ENCODE data around the gene RUVBL2.
"Not testable (repeated sequence)": the region's sequence is repeated elsewhere in the genome, so short reads cannot be mapped to it uniquely, and the experiment has no call there.

DNA sequence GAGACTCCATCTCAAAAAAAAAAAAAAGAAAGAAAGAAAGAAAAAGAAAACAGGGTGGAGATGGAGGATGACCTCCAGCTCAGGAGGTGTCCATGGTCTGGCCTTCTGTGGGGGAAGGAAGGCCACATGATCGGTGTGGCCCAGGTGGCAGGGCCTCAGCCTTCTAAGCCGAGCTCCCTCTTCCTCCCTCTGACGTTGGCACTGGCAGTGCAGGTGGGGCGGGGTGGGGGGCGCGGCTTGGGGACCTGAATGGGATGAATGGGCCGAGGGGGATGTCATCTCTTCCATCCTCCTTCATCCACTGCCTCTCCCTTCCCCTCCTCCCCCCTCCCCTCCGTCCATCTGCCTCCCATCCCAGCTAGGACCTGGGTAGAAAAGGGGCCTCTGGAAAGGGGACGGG lies 46.0 kb downstream of the RUVBL2 start:
- TF ChIP-seq, protein P1, sequence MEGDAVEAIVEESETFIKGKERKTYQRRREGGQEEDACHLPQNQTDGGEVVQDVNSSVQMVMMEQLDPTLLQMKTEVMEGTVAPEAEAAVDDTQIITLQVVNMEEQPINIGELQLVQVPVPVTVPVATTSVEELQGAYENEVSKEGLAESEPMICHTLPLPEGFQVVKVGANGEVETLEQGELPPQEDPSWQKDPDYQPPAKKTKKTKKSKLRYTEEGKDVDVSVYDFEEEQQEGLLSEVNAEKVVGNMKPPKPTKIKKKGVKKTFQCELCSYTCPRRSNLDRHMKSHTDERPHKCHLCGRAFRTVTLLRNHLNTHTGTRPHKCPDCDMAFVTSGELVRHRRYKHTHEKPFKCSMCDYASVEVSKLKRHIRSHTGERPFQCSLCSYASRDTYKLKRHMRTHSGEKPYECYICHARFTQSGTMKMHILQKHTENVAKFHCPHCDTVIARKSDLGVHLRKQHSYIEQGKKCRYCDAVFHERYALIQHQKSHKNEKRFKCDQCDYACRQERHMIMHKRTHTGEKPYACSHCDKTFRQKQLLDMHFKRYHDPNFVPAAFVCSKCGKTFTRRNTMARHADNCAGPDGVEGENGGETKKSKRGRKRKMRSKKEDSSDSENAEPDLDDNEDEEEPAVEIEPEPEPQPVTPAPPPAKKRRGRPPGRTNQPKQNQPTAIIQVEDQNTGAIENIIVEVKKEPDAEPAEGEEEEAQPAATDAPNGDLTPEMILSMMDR (IDR thresholded peaks at IDR 0.05): not testable (repeated sequence)
- not testable (repeated sequence) for TF ChIP-seq POLR2A, EP300 (IDR thresholded peaks at IDR 0.05)
